ENCODE measurements around the gene MCRS1.

MCRS1 gene

DNA sequence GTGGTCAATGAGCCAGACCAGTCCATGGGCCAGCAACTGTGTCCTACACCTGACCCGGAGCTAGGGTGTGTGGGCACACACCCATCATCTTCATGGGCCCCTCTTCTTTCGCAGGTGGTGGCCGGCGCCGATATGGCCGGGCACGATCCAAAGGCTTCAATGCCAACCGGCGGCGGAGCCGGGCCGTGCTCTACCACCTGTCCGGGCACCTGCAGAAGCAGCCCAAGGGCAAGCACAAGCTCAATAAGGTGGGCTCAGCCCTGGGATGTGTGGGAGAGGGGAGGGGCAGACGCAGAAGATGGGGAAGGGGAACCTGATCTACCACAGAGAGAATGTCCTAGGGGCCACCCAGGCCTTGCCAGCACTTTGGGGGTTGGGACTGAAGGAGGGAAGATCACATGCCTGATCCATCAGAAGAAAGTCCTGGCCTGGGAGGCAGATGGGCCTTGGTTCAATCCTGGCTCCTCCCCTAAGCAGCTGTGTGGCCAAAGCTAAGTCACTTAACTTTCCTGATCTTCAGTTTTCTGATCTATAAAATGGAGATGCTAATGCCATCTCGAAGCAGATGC lies 25.3 kb downstream of the MCRS1 start:
- Histone ChIP-seq H3K27ac (no peak overlapping the region), H2AFZ (no peak overlapping the region), H3K36me3 (ENCODE audit: control insufficient read depth, insufficient read depth, low read length) (no peaks in the 10 kb centered on the region), H3K9ac (no peak overlapping the region), H3K4me3 (ENCODE audit: low read depth, low read length) (no peak overlapping the region), H3K9me3 (ENCODE audit: control insufficient read depth, low read length) (no peaks in the 10 kb centered on the region), H3K4me2 (ENCODE audit: low read length) (no peak overlapping the region), H3K27me3 (ENCODE audit: control insufficient read depth, insufficient read depth, low read length) (no peaks in the 10 kb centered on the region), H3K79me2 (no peaks in the 10 kb centered on the region), H3K4me1 (peaks cover 3% of the 10 kb centered on the region)
- TF ChIP-seq, protein P1, sequence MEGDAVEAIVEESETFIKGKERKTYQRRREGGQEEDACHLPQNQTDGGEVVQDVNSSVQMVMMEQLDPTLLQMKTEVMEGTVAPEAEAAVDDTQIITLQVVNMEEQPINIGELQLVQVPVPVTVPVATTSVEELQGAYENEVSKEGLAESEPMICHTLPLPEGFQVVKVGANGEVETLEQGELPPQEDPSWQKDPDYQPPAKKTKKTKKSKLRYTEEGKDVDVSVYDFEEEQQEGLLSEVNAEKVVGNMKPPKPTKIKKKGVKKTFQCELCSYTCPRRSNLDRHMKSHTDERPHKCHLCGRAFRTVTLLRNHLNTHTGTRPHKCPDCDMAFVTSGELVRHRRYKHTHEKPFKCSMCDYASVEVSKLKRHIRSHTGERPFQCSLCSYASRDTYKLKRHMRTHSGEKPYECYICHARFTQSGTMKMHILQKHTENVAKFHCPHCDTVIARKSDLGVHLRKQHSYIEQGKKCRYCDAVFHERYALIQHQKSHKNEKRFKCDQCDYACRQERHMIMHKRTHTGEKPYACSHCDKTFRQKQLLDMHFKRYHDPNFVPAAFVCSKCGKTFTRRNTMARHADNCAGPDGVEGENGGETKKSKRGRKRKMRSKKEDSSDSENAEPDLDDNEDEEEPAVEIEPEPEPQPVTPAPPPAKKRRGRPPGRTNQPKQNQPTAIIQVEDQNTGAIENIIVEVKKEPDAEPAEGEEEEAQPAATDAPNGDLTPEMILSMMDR (IDR thresholded peaks at IDR 0.05), result no peak

DNA sequence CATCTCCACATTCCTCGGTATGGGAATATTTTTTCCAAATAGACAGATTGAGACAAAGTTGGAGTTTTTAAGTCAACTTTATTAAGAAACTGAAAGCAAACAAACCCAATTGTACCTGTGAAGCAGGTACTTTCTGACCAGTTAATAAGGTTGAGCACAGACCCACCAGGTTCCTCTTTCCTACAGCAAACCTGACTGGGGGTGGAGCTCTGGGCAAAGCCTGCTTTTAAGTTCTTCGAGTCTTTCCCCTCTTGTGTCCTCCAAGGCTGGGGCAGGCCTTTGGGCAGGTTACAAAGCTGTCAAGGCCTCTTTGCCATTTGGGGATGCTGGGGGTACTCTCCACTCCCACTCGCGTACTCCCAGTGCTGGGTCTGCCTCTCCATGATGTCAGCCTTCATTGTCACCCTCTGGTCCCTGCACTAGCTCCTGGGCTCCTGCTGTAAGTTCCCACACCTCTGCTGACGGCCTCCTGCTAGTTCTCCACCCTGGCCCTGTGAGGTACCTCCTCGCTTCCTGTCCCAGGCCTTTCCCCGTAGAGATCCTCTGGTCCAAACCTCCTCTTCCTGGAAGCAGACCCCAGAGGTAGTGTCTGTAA lies 25.9 kb downstream of the MCRS1 start:
- Histone ChIP-seq H3K79me2 (no peaks in the 10 kb centered on the region), H3K9ac (no peak overlapping the region), H3K4me3 (ENCODE audit: low read depth, low read length) (no peak overlapping the region), H3K36me3 (ENCODE audit: control insufficient read depth, insufficient read depth, low read length) (no peaks in the 10 kb centered on the region), H3K4me2 (ENCODE audit: low read length) (no peak overlapping the region), H2AFZ (no peak overlapping the region), H3K27me3 (ENCODE audit: control insufficient read depth, insufficient read depth, low read length) (no peaks in the 10 kb centered on the region), H3K9me3 (ENCODE audit: control insufficient read depth, low read length) (no peaks in the 10 kb centered on the region), H3K27ac (no peak overlapping the region), H3K4me1 (peaks cover 3% of the 10 kb centered on the region)
- TF ChIP-seq, protein P1 (IDR thresholded peaks at IDR 0.05), result no peak

DNA sequence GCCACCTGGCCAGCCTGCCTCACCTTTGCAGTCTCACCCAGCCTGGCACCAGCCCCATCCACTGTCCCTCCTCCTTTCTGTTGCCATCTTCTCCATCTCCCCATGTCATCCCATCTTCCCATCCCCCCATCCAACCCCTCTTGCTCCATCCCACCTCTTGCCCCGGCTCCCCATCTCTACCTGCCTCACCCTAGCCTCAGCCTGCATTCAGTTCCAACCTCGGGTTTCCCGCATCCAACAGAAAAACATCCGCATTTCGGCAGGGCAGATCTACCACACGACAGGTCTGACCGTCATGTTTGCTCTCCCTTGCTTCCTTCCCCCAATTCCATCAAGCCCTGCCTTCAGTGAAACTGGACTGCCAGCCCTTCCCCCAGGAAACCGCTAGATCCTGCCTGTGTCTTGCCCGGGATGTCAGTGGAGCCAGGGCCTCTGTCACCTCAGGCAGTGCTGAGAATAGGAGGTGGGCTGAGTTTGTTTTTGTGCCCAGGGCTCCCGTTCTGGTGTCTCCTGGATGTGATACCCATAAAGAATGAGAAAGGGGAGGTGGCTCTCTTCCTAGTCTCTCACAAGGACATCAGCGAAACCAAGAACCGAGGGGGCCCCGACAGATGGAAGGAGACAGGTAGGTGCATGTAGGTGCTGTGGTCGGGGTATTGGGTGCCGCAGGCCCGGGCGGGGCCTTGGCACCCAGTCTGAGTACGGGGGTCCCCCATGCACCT lies 26.6 kb downstream of the MCRS1 start:
- no peak overlapping the region for H2AFZ ChIP-seq
- H3K27me3 ChIP-seq (ENCODE audit: control insufficient read depth, insufficient read depth, low read length), result no peaks in the 10 kb centered on the region
- no peak overlapping the region for H3K9ac ChIP-seq
- TF ChIP-seq, protein P1 (IDR thresholded peaks at IDR 0.05), result no peak
- H3K27ac ChIP-seq, result no peak overlapping the region
- H3K4me2 ChIP-seq (ENCODE audit: low read length), result no peak overlapping the region
- peaks cover 3% of the 10 kb centered on the region for H3K4me1 ChIP-seq
- H3K79me2 ChIP-seq, result no peaks in the 10 kb centered on the region
- H3K4me3 ChIP-seq (ENCODE audit: low read depth, low read length), result no peak overlapping the region
- no peaks in the 10 kb centered on the region for H3K36me3 ChIP-seq (ENCODE audit: control insufficient read depth, insufficient read depth, low read length)
- H3K9me3 ChIP-seq (ENCODE audit: control insufficient read depth, low read length), result no peaks in the 10 kb centered on the region

DNA sequence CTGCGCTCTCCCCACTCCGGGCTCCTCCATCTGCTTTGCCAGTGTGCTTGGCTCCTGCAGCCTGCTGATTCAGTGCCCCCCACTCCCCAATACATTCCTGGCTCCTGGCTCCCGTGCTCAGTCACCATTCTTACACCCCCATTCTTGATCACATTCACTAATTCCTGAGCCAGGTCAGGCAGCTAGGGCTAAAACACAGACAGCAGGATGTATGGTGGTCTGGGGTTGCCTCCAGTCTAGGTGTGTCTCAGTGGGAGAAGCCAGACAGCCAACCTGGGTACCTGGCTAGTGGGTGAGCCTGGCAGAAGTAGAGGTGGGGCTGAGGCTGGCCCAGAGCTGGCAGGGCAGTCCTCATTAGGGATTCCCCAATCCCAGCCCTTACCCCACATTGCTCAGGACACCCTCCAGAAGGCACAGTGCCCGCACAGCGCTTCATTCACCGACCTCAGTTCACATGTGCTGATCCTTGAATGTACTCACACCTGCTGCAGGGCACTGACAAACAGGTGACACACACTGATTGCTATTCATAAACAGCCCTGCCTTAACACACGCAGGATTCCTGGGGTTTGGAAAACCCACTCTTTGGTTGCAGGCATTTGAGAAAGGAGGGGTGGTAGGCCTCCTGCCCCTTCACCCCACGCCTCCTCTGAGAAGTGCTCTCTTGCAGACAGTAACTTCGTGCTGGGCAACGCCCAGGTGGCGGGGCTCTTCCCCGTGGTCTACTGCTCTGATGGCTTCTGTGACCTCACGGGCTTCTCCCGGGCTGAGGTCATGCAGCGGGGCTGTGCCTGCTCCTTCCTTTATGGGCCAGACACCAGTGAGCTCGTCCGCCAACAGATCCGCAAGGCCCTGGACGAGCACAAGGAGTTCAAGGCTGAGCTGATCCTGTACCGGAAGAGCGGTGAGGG lies 27.5 kb downstream of the MCRS1 start:
- Histone ChIP-seq H3K9me3 (ENCODE audit: control insufficient read depth, low read length) (no peaks in the 10 kb centered on the region), H2AFZ (no peak overlapping the region), H3K9ac (no peak overlapping the region), H3K4me3 (ENCODE audit: low read depth, low read length) (no peak overlapping the region), H3K36me3 (ENCODE audit: control insufficient read depth, insufficient read depth, low read length) (no peaks in the 10 kb centered on the region), H3K79me2 (no peaks in the 10 kb centered on the region), H3K27me3 (ENCODE audit: control insufficient read depth, insufficient read depth, low read length) (no peaks in the 10 kb centered on the region), H3K4me1 (peaks cover 3% of the 10 kb centered on the region), H3K27ac (no peak overlapping the region), H3K4me2 (ENCODE audit: low read length) (peak overlapping the region; percentile 52)
- TF ChIP-seq, protein P1 (IDR thresholded peaks at IDR 0.05), result no peak
